Measurements from ENCODE around the gene ZCCHC14. TPM values are rescaled to one million over a fixed set of nuclear protein-coding genes. Genes with fewer than 3 reads are reported as not detected.

ZCCHC14 gene
- total and polyA plus RNA-seq, 2 of the 13 experiments (the other 11 are each of a cell fraction or from before 2014, with no cell fraction given): 12.4 to 12.5 TPM

DNA sequence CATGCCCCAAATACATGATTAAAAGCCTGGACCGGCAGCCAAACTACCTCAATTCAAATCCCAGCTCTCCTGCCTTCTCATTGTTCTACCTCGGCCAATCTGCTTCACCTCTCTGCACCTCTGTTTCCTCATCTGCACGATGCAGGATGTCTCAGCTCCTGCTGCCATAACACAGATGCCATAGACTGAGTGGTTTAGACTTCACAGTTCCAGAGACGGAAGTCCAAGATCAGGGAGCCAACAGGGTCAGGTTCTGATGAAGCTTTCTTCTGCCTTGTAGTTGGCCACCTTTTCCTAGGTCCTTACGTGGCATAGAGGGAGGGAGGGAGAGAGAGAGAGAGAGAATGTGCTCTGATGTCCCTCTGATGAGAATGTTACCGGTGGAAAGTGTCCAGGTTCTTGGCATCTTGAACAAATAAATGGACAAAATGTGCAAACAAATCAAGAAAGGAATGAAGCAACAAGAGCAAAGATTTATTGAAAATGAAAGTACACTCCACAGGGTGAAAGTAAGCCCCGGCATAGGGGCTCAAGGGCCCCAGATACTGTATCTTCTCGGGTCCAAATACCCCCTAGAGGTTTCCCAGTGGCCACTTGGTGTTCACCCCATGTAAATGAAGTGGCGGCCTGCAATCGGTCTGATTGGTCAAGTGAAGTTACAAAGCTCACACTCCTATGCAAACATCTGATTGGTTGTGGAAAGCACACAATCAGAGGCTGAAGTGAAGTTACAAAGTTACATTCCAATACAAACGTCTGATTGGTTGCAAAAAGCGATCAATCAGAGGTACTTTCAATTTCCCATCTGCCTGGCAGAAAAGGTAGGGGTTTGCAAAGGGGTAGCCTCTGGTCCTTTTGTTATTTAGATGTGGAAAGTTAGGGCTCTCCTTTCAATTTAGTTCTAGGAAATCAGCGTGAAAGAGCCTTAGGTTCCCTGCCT lies 43.3 kb upstream of the ZCCHC14 start (continued):
- TF ChIP-seq ZNF557 (CRISPR knock-in tag; IDR thresholded peaks at IDR 0.05) (no peak), ZFX (CRISPR knock-in tag; IDR thresholded peaks at IDR 0.05; ENCODE audit: low read depth) (peak; percentile 21), HNRNPH1 (optimal IDR thresholded peaks at IDR 0.05; ENCODE audit: low read depth, low read length) (no peak), ZFP36 (IDR thresholded peaks at IDR 0.05; ENCODE audit: borderline replicate concordance, low read depth, low read length, partially characterized antibody) (no peak), KDM2A (CRISPR knock-in tag; IDR thresholded peaks at IDR 0.05; ENCODE audit: borderline replicate concordance, low read depth) (no peak), ZNF264 (CRISPR knock-in tag; IDR thresholded peaks at IDR 0.05) (no peak), HOXA3 (CRISPR knock-in tag; IDR thresholded peaks at IDR 0.05) (peak; percentile 32; the same call in 1 of the 2 replicates), CEBPG (CRISPR knock-in tag; IDR thresholded peaks at IDR 0.05) (peak; percentile 45), SRF (IDR thresholded peaks at IDR 0.05; ENCODE audit: low read depth, low read length) (no peak), SRY (CRISPR knock-in tag; IDR thresholded peaks at IDR 0.05) (no peak), GPN1 (CRISPR knock-in tag; IDR thresholded peaks at IDR 0.05; ENCODE audit: borderline replicate concordance) (no peak), ZMYM4 (CRISPR knock-in tag; IDR thresholded peaks at IDR 0.05) (peak; percentile 48; the same call in 1 of the 2 replicates), SPEN (CRISPR knock-in tag; IDR thresholded peaks at IDR 0.05; ENCODE audit: low read depth) (peak; percentile 42; the same call in 1 of the 2 replicates)
- TF ChIP-seq, protein P1, sequence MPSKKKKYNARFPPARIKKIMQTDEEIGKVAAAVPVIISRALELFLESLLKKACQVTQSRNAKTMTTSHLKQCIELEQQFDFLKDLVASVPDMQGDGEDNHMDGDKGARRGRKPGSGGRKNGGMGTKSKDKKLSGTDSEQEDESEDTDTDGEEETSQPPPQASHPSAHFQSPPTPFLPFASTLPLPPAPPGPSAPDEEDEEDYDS (CRISPR knock-in tag; IDR thresholded peaks at IDR 0.05): peak; percentile 51; the same call in 1 of the 2 replicates
- TF ChIP-seq, protein P2, sequence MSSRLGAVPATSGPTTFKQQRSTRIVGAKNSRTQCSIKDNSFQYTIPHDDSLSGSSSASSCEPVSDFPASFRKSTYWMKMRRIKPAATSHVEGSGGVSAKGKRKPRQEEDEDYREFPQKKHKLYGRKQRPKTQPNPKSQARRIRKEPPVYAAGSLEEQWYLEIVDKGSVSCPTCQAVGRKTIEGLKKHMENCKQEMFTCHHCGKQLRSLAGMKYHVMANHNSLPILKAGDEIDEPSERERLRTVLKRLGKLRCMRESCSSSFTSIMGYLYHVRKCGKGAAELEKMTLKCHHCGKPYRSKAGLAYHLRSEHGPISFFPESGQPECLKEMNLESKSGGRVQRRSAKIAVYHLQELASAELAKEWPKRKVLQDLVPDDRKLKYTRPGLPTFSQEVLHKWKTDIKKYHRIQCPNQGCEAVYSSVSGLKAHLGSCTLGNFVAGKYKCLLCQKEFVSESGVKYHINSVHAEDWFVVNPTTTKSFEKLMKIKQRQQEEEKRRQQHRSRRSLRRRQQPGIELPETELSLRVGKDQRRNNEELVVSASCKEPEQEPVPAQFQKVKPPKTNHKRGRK (CRISPR knock-in tag; IDR thresholded peaks at IDR 0.05): no peak
- TF ChIP-seq, protein P3, sequence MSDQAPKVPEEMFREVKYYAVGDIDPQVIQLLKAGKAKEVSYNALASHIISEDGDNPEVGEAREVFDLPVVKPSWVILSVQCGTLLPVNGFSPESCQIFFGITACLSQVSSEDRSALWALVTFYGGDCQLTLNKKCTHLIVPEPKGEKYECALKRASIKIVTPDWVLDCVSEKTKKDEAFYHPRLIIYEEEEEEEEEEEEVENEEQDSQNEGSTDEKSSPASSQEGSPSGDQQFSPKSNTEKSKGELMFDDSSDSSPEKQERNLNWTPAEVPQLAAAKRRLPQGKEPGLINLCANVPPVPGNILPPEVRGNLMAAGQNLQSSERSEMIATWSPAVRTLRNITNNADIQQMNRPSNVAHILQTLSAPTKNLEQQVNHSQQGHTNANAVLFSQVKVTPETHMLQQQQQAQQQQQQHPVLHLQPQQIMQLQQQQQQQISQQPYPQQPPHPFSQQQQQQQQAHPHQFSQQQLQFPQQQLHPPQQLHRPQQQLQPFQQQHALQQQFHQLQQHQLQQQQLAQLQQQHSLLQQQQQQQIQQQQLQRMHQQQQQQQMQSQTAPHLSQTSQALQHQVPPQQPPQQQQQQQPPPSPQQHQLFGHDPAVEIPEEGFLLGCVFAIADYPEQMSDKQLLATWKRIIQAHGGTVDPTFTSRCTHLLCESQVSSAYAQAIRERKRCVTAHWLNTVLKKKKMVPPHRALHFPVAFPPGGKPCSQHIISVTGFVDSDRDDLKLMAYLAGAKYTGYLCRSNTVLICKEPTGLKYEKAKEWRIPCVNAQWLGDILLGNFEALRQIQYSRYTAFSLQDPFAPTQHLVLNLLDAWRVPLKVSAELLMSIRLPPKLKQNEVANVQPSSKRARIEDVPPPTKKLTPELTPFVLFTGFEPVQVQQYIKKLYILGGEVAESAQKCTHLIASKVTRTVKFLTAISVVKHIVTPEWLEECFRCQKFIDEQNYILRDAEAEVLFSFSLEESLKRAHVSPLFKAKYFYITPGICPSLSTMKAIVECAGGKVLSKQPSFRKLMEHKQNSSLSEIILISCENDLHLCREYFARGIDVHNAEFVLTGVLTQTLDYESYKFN (CRISPR knock-in tag; conservative IDR thresholded peaks at IDR 0.05): peak; percentile 71
- TF ChIP-seq, protein P4, sequence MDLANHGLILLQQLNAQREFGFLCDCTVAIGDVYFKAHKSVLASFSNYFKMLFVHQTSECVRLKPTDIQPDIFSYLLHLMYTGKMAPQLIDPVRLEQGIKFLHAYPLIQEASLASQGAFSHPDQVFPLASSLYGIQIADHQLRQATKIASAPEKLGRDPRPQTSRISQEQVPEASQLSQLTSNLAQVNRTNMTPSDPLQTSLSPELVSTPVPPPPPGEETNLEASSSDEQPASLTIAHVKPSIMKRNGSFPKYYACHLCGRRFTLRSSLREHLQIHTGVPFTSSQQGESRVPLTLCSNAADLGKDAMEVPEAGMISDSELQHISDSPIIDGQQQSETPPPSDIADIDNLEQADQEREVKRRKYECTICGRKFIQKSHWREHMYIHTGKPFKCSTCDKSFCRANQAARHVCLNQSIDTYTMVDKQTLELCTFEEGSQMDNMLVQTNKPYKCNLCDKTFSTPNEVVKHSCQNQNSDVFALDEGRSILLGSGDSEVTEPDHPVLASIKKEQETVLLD (CRISPR knock-in tag; IDR thresholded peaks at IDR 0.05; ENCODE audit: low read depth): no peak
- TF ChIP-seq, protein P5, sequence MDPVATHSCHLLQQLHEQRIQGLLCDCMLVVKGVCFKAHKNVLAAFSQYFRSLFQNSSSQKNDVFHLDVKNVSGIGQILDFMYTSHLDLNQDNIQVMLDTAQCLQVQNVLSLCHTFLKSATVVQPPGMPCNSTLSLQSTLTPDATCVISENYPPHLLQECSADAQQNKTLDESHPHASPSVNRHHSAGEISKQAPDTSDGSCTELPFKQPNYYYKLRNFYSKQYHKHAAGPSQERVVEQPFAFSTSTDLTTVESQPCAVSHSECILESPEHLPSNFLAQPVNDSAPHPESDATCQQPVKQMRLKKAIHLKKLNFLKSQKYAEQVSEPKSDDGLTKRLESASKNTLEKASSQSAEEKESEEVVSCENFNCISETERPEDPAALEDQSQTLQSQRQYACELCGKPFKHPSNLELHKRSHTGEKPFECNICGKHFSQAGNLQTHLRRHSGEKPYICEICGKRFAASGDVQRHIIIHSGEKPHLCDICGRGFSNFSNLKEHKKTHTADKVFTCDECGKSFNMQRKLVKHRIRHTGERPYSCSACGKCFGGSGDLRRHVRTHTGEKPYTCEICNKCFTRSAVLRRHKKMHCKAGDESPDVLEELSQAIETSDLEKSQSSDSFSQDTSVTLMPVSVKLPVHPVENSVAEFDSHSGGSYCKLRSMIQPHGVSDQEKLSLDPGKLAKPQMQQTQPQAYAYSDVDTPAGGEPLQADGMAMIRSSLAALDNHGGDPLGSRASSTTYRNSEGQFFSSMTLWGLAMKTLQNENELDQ (CRISPR knock-in tag; IDR thresholded peaks at IDR 0.05; ENCODE audit: borderline replicate concordance): peak; percentile 19; the same call in 1 of the 2 replicates

Measured in HepG2 (cell line).